ENCODE results near the gene PLAAT4. TPM values are rescaled to one million over a fixed set of nuclear protein-coding genes. Genes with fewer than 3 reads are reported as not detected.

Gene PLAAT4
- total and polyA plus RNA-seq, 5 donors, result 8.0 to 17.9 (median 13.7) TPM

Other genes starting within 250 kb of the PLAAT4 start
- not detected for gene SLC22A9, start 167.0 kb upstream of the PLAAT4 start, total RNA-seq
- not detected for gene SLC22A9, start 167.0 kb upstream of the PLAAT4 start, polyA plus RNA-seq
- 1 to 10 TPM; 2.9 to 5.2 (median 4.3) TPM for gene PLAAT5, start 45.6 kb upstream of the PLAAT4 start, total RNA-seq
- 4.2 TPM for gene PLAAT5, start 45.6 kb upstream of the PLAAT4 start, polyA plus RNA-seq
- 1 to 10 TPM in 1 of 4 donors, under 1 TPM in 2, not detected in 1; 0.40 to 3.8 (median 0.44) TPM for gene LGALS12, start 30.7 kb upstream of the PLAAT4 start, total RNA-seq
- gene LGALS12, start 30.7 kb upstream of the PLAAT4 start, polyA plus RNA-seq, result 7.3 TPM
- gene PLAAT2, start 26.6 kb downstream of the PLAAT4 start, total RNA-seq, result under 1 TPM in 1 of 4 donors, not detected in 3; 0.31 TPM
- 0.66 TPM for gene PLAAT2, start 26.6 kb downstream of the PLAAT4 start, polyA plus RNA-seq
- 100 to 1,000 TPM; 110 to 142 (median 125) TPM for gene PLAAT3, start 77.6 kb downstream of the PLAAT4 start, total RNA-seq
- gene PLAAT3, start 77.6 kb downstream of the PLAAT4 start, polyA plus RNA-seq, result 158 TPM
- 10 to 100 TPM; 14.6 to 32.9 (median 23.1) TPM for gene ATL3, start 134.6 kb downstream of the PLAAT4 start, total RNA-seq
- gene ATL3, start 134.6 kb downstream of the PLAAT4 start, polyA plus RNA-seq, result 6.9 TPM
- gene RTN3, start 144.7 kb downstream of the PLAAT4 start, total RNA-seq, result 10 to 100 TPM; 50.1 to 67.6 (median 62.1) TPM
- 58.4 TPM for gene RTN3, start 144.7 kb downstream of the PLAAT4 start, polyA plus RNA-seq
- gene ZFTA, start 232.0 kb downstream of the PLAAT4 start, total RNA-seq, result 10 to 100 TPM; 13.9 to 17.7 (median 15.4) TPM
- gene ZFTA, start 232.0 kb downstream of the PLAAT4 start, polyA plus RNA-seq, result 7.9 TPM